Fibroblast of villous mesenchyme (primary cell): ENCODE measurements around the gene GALK2. TPM values are rescaled to one million over a fixed set of nuclear protein-coding genes. Genes with fewer than 3 reads are reported as not detected.
A peak's percentile ranks its signal among the peaks of the same experiment; 100 is the strongest.
"Not testable (repeated sequence)": the region's sequence is repeated elsewhere in the genome, so short reads cannot be mapped to it uniquely, and the experiment has no call there.

Source experiments
- DNase-seq: peaks from one replicate; pipeline ENCODE4 v3.0.0-alpha.2; 2010; ENCODE audit warnings: low read depth
- H3K4me3 ChIP-seq: 2 replicates; pipeline ENCODE4 v1.5.1; 2011; ENCODE audit warnings: low read depth, mild to moderate bottlenecking, low read length
- CTCF ChIP-seq: IDR thresholded peaks from 2 replicates; pipeline ENCODE4 v1.5.1; 2012; ENCODE audit warnings: low read depth, mild to moderate bottlenecking, low read length; ENCODE audit not compliant: insufficient read depth
- total RNA-seq: library from RNA; depleted of rRNA; stranded (reverse); fragments of >200 nt; gene quantifications from 2 replicates; pipeline ENCODE4 v1.2.3, GENCODE V29; 2012

Gene GALK2
- total RNA-seq, 1 donor = 58.7 TPM

- no peak for TF ChIP-seq CTCF
- DNase-seq = no peak
- H3K4me3 ChIP-seq = no peak overlapping the region
Measured at GRCh38 chr15:49178497-49178896, 8.4 kb downstream of the GALK2 start.

GRCh38 chr15:49179433-49180190 is 9.6 kb downstream of the GALK2 start:
- no peak for TF ChIP-seq CTCF
- no peak overlapping the region for H3K4me3 ChIP-seq
- no peak for DNase-seq

GRCh38 chr15:49182128-49182527 is 12.1 kb downstream of the GALK2 start:
- DNase-seq = no peak
- no peak for TF ChIP-seq CTCF
- H3K4me3 ChIP-seq = no peak overlapping the region

- H3K4me3 ChIP-seq = not testable (repeated sequence)
- peak; percentile 68 for DNase-seq
Measured at GRCh38 chr15:49183741-49184140, 13.7 kb downstream of the GALK2 start.

GRCh38 chr15:49185473-49185872 is 15.4 kb downstream of the GALK2 start:
- no peak for DNase-seq
- no peak for TF ChIP-seq CTCF
- H3K4me3 ChIP-seq = no peak overlapping the region

- no peak for TF ChIP-seq CTCF
- DNase-seq = peak; percentile 60
- H3K4me3 ChIP-seq = no peak overlapping the region
Measured at GRCh38 chr15:49187549-49188245, 17.6 kb downstream of the GALK2 start.

- no peak for DNase-seq
- H3K4me3 ChIP-seq = no peak overlapping the region
- TF ChIP-seq CTCF = no peak
Measured at GRCh38 chr15:49188933-49189332, 18.9 kb downstream of the GALK2 start.
